Activated CD8-positive, alpha-beta memory T cell treated with anti-CD3 and anti-CD28 coated beads, Interleukin-2, amount 50 U/mL, for 48 hours (primary cell): ENCODE measurements around the gene KRTAP10-8.
"Not testable (repeated sequence)": the region's sequence is repeated elsewhere in the genome, so short reads cannot be mapped to it uniquely, and the experiment has no call there.

Experiments
- DNase-seq: peaks from one replicate; pipeline ENCODE4 v3.0.0-alpha.2; 2020

KRTAP10-8 gene

DNA sequence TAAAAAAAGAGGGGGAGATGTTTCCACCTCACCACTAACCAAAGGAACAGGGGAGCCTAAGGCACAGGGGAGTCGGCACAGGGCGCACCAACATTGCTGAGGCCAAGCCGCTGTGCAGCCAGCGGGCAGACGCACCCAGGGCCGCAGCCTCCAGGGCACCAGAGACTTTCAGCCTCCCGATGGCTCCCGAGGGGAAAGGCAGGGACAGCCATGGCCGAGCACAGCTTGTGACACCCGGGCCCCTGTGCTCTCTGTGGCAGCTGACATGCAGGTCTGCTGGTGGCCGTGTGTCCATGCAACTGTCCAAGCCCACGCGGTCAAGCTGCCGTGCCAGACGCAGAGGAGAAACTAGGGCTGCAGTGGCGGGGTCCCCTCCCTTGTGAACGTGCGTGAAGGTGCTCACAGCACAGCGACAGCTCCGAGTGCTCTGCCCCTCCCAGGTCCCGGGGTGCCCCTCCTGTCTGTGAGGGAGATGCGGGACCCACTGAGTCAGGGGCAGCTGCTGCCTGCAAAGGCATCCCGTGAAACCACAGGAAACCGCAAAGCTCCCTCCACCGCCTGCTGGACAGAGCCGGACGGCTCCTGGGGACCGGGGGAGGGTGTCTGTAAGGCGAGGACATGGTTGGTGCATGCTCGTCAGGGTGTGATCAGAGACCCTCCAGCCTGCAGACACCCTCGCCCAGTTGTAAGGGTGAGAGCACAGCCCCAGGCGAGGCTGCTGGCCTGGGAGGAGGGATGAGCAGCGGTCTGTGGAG lies 36.9 kb downstream of the KRTAP10-8 start:
- DNase-seq = no peak

DNA sequence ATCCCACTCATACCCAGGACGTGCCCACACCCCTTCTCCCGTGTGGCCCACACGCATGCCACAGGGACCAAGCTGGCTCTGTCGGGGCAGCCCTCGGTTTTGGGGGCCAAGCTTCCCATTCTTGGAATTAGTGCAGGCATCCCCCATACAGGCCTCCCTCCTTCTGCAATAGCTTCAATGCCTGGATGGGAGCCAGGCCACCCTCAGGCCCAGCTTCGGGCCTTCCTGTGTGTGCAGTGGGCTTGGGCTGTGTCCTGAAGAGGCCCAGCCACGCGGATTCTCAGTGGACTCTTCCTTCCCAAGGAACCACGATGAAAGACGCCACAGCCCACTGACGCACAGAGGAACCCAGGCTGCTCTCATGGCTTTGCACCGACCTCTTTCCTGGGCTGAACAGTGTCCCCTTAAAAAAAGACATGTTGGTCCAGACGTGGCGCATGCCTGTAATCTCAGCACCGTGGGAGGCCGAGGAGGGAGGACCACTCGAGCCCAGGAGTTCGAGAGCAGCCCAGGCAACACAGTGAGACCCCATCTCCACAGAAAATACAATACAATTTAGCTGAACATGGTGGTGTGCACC lies 37.7 kb downstream of the KRTAP10-8 start:
- DNase-seq = no peak

DNA sequence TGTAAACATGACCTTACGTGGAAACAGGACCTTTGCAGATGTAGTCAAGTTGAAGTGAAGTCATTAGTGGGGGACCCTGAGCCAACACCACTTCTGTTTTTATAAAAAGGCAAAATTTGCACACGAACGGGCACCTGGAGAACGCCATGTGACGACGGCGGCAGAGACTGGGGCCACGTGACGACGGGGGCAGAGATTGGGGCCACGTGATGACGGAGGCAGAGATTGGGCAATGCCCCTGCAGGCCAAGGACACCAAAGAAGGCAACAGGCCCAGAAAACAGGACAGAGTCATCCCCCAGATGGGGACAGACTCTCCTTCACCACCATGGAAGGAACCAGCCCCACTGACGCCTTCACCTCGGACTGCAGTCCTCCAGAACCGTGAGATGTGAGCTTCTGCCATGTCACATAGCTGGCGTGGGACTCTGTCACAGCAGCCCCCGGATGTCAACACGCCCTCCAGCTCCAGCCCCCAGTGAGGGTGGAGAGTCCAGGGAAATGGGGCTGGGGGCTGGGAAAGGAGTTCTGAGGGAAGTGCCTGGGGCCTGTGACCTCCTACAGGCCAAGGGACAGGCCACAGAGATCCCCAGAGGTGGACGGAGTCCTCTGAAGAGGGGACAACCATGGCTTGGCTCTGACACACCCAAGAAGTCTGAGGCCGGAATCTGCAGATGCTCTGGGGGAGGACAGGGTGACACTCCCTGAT lies 38.5 kb downstream of the KRTAP10-8 start:
- no peak for DNase-seq

DNA sequence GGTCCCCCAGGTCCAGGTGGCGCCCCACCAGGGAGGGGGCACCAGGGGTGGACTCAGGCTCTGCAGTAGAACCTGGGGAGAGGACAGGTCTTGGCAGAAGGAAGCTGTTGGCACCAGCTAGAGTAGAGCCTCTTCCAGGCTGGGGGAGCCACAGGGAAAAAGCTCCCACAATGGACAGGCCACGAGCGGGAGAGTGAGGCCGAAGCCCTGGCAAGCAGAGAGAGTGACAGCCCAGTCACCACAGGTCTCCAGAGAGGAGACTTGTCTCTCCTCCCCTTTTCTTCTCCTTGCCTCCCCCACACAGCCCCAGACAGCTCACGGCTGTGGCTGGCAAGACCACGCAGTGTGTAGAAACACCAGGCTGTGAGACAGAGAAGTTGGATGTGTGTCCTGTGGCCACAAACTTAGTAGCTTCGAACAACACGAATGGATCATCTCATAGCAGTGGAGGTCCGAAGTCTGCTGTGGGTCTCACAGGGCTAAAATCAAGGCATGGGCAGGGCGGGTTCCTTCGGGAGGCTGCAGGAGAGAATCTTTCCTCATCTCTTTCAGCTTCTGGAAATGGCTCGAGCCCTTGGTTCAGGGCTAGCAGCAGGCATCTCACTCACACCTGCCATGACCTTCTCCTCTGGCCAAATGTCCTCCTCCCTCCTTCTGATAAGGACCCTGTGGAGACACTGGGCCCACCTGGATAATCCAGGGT lies 39.2 kb downstream of the KRTAP10-8 start:
- DNase-seq = no peak

DNA sequence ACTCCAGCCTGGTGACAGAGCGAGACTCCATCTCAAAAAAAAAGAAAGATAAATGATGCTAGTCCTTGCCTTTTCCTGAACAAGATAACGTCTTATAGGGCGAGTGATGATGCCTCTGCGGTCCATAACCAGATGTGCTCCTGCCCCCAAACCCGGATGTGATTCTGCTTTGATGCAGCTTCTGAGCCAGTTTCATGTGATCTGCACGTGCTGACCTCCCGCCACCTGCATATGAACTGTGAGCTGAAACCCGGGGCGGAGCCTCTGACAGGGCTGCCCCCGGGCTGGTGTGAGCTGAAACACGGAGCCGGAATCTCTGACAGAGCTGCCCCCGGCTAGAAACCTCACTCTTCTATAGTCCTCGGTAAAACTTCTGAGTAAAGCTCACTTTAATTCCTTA lies 41.2 kb downstream of the KRTAP10-8 start:
- no peak for DNase-seq

DNA sequence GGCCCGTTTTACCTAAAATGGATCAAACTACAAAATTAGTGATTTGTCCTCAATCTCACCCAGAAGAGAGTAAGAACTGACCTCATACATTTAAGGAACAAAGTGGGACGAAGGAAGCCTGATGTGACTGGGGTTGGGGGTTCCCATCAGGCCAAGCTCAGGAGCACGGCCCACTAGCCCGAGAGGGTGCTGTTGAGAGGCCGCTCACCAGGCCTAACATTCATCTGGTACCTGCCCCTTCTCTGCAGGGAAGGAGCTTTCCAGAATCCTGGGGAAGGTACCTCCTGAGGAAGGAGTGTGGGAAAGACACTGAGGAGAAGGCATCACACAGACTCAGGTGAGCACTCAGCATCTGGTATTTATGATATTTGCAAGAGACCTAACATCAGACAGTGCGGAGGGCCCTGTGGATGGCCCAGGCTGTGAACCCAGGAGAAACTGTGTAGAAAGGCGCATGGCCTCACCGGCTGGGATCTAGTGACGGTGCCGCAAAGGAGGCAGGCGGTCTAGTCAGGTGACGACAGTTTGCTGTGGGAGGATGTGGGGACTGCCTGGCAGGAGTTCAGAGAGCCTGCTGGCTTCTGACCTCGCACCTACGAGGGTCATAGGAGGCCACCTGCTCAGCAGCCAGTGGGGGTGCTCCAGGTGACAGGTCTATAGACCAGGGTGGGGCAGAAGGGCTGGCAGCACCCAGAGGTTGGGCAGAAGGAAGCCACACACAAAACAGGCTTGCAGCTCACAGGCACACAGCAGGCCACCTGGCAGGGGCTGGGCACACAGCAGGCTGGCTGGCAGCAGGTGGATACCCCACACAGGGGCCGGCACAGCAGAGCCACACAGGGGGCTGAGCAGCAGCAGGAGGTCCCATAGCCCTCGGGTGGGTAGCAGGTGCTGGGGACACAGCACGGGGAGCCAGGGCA lies 42.0 kb downstream of the KRTAP10-8 start:
- DNase-seq = peak; percentile 47

DNA sequence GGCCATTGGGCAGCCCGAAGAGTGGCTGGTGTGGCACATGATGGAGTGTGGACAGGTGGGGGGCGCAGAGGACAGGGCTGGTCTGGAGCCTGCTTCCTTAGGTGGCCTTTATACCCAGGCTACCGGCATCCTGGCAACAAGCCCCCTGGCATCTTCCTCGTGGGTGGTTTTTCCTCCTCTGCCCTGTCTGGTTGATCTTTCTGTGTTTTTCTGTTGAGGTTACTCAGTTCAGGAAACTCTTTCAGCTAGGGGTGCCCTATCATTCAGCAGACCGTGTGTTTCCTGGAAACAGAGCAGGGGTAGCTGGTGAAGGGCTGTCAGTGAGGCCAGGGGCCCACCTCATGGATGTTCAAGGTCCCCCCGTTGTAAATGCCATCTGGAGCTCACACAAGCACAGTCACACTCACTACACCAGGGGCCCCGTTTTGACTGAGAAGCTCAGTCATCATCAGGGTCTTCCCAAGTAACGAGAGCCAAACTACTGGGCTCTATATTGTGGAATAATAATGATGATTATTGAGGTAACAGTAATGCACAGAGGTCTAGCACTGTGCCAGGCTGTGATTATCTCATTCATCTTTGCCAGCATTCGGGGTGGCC lies 42.8 kb downstream of the KRTAP10-8 start, which contains the start of gene KRTAP12-4:
Gene KRTAP12-4 (minus strand): TSS at position 84 of the 600 bp plus-strand sequence. CDS start 45 bp downstream, at position 39.
- DNase-seq = no peak

DNA sequence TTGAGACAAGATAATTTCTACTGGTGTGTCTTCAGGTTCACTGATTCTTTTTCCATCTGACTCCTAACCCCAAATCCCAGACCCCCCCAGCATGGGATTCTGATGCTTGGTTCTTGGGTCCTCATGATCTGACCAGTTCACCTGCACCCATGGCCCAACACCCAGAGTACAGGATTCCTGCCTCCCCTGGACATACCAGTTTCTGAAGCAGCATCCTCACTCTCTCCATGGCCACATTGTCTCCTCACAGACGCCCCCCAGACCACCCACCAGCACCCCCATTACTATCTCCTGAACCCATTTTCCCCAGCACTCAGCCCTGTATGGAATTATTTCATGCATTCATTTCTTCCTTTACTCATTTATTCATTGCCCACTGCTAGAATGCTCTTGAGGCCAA lies 45.0 kb downstream of the KRTAP10-8 start:
- DNase-seq = no peak

DNA sequence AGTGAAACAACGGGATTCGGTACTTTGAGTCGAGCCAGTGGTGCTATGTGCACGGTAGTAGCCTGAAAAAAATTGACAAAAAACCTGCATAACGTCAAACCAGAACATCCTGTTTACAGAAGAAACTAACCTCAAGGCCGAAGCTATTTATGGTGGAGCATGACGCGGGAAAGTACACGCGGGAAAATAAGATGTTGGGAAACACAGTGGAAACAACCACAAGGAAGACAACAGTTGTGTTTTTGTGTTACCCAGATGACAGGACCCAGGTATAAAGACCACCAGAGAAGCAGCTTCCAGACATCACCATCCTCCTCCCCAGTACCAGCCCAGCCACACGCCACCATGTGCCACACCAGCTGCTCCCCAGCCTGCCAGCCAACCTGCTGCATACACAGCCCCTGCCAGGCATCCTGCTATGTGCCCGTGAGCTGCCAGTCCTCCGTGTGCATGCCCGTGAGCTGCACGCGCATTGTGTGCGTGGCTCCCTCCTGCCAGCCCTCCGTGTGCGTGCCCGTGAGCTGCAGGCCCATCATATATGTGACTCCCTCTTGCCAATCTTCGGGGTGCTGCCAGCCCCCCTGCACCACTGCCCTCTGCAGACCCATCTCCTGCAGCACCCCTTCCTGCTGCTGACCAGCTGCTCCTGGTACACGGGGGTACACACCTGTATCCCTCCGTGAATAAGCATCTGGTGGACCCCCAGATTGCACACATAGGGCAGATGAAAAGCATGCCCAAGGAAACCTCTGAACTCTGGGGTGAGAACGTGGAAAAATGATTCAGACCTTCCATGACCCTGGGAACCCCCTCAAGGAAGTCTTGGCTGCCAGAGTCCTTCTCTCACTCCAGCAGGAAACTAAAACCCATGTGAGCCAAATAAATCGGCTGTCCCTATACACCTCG lies 46.0 kb downstream of the KRTAP10-8 start, which contains the start of gene KRTAP12-3:
Gene KRTAP12-3 (plus strand): TSS at position 298 of the 906 bp plus-strand sequence. CDS start 48 bp downstream, at position 346.
- DNase-seq = peak; percentile 59

DNA sequence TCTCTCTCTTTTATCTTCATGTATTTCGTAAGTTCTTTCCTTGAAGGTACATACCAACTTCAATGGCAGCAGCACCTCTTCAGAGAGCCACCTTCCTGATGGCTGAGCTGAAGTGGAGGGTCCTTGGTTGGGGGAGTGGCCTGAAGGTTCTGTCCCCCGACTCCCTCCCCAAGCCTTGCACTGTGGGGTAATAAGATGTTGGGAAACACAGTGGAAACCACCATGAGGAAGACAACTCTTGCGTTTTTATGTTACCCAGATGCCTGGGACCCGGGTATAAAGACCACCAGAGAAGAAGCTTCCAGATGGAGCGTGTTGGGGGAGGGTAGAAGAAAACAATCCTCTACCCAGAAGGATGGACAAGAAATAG lies 46.6 kb downstream of the KRTAP10-8 start:
- no peak for DNase-seq

DNA sequence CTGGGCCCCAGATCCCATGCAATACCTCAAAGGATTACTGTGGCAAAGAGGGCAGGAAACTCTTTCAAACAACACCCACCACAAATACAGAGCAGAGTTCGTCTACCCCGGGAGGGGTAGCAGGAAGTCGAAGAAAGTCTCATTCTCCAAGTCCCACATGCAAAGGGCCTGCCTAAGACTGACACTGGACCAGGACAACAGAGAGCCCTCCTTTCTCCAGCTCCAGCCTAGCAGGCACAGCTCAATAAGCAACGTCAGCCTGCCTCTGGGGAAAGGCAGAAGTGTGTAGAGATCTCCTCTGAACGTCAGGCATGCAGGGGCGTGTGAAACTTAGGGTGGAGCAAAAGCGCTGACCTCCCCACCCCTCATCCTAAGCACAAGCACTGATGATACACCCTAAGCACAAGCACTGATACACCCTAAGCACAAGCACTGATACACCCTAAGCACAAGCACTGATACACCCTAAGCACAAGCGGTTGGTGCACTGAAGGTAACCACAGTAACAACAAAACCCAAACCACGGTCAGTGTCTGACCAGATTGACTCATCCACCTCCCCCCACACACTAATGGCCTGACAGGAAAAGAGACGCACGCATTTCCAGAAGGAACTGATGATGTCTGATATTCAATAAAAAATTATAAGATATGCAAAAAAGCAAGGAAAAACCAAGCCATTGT lies 47.2 kb downstream of the KRTAP10-8 start:
- DNase-seq = peak; percentile 53

DNA sequence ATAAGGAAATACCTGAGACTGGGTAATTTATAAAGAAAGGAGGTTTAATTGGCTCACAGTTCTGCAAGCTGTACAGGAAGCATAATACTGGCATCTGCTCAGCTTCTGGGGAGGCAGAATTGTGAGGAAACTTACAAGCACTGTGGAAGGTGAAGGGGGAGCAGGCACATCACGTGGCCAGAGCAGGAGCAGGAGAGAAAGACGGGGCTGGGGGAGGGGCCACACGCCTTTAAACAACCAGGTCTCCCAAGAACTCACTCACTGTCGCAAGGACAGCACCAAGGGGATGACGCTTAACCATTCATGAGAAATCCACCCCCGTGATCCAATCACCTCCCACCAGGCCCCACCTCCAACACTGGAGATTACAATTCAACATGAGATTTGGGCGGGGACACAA lies 49.7 kb downstream of the KRTAP10-8 start:
- DNase-seq = not testable (repeated sequence)
